HG02798 (cell line): ENCODE results near the gene INPP5E.

Source experiments
- ATAC-seq: cut with Tn5 transposase; IDR thresholded peaks from one replicate; pipeline ENCODE4 v1.9.1; 2021; ENCODE audit warnings: mild to moderate bottlenecking; ENCODE audit not compliant: unreplicated experiment, poor library complexity

The INPP5E gene, protein sequence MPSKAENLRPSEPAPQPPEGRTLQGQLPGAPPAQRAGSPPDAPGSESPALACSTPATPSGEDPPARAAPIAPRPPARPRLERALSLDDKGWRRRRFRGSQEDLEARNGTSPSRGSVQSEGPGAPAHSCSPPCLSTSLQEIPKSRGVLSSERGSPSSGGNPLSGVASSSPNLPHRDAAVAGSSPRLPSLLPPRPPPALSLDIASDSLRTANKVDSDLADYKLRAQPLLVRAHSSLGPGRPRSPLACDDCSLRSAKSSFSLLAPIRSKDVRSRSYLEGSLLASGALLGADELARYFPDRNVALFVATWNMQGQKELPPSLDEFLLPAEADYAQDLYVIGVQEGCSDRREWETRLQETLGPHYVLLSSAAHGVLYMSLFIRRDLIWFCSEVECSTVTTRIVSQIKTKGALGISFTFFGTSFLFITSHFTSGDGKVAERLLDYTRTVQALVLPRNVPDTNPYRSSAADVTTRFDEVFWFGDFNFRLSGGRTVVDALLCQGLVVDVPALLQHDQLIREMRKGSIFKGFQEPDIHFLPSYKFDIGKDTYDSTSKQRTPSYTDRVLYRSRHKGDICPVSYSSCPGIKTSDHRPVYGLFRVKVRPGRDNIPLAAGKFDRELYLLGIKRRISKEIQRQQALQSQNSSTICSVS

DNA sequence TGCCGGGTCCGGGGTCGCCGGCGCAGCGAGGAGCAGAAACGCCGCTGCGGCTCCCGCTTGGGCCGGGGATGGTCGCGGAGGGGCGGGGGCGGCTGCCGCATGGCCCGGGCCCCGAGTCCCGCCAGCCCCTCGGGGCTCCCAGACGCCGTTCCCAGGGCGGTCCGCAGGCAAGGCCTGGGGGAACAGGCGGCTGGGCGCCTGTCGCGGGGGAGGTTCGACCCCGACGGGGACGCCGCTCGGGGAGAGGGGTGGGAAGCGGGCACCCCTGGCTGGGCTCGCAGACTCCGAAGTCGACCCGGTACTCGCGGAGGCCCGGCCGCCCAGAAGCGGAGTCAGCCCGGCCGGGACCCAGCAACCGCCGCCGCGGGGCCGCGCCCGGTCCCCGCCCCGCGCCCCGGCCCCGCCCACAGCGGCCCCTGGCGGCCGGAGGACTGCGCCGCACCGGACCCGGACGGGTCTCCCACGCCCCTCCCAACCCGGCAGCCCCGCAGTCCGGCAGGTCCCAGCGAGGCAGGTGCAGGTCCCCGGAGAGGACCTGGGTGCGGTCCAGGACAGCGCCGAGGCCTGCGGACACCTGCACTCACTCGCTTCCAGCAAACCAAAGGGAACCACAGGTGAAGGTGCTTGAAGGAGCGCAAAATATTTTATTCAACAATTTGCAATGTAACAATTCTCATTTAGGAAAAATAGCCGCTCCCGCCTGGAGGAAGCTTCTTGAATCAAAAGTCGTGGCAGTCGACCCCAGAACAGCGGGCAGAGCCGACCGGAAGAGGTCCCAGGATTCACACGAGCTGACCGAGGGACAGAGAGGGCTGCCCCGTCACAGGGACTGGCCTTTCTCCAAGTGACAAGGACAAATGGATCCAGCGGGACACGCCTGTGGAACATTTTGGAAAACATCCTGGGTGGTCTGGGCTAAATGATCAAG lies at the start of gene INPP5E:
Gene INPP5E, minus strand, starts transcription at position 365 of the 928 bp plus-strand sequence. CDS start 426 bp downstream, outside the sequence.
- peak; percentile 83 for ATAC-seq

- ATAC-seq = no peak
Measured at GRCh38 chr9:136488247-136489214, 48.9 kb upstream of the INPP5E start.

DNA sequence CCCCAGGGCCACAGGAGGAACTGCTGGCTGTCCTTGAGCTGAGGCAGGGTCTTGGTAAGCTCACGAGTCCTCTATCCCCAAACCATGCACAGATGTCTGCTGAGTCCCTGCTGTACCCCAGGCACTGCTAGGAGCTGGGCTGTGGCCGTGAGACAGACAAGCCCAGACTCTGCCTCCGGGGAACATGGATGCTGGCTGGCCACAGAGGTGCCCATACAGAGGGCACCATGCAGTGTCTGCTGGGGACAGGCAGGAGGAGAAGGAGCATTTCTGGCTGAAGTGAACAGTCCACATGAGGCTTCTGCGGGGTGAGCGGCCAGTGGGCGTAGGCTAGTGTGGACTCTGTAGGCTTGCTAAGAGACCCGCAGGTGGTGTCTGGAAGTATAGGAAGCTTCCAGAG lies 48.0 kb upstream of the INPP5E start:
- no peak for ATAC-seq

DNA sequence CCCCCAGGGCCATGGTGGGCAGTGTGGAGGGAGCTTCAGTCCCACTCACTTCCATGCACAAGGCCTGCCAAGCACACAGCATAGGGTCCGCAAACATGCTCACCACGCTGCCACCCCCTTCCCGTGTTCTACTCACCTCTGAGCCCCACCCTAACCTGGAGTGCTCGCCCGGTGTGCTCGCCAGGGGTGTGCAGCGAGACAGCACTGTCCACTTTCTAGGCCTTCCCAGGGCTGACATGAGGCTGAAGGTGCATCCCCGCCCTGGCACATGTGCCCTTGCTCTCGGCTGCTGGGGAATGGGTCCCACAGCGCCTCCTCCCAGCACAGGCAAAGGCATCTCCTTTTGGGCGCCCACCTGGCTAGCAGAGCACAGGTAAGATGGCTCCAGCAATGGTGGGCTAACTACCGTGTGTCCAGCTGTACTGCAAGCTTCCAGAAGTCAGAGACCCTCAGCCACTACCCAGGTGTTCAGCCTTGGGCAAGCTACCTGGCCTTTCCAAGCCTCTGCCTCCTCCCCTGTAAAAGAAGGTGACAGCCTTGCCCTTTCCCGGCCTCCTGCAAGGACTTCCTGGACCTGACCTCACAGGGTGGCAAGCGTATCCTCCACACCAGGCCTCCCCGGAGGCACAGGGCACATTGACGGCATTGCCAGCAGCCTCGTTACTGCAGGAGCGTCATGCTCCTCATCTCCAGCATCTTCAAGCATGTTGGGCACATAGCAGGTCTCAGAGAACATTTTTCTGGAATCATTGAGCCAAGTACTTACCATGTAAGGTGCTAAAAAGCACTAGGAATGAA lies 47.4 kb upstream of the INPP5E start:
- no peak for ATAC-seq

- no peak for ATAC-seq
Measured at GRCh38 chr9:136486131-136486530, 46.5 kb upstream of the INPP5E start.

DNA sequence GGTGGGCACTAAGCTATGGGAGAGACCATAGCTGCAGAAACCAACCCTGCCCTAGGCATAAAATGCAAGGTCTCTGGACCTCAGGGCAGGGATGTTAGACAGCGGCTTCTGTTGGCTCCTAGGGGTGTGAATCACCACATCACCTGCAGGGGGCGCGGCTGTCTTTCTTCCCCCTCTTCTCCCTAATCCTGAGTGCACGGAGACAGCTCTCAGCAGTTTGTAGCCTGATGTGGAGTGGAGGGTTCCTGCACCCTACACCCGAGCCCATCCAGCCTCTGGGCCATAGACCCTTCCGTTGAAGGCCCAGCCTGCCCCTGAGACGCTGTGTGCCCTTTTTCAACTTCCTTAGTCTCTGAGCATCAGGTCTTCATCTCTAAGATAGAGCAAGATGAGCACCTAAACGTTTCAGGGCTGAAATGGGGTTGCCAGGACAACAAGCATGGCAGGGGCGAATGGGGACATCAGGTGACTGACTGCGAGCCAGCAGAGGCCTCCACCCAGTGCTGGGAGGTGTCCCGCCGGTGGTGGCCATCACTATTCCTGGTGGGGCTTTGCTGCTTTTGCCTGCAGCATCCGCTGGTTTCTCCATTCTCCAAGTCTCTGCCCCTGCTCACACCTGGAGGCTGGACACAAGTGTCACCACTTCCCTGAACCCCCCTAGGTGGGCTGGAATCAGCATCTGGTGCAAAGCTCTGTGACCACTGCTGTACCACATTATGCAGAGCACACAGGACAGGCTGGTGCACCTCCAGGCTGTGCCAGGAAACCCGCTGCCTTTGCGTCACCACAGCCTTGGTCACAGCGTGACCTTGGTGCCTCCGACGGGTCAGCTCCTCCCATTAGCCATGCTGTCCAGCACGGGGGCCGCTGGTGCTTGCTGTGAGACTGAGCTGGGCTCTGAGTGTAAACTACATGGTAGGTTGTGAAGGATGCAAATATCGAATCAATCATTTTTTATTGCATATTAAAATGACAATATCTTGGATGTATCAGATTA lies 45.7 kb upstream of the INPP5E start:
- ATAC-seq = no peak

DNA sequence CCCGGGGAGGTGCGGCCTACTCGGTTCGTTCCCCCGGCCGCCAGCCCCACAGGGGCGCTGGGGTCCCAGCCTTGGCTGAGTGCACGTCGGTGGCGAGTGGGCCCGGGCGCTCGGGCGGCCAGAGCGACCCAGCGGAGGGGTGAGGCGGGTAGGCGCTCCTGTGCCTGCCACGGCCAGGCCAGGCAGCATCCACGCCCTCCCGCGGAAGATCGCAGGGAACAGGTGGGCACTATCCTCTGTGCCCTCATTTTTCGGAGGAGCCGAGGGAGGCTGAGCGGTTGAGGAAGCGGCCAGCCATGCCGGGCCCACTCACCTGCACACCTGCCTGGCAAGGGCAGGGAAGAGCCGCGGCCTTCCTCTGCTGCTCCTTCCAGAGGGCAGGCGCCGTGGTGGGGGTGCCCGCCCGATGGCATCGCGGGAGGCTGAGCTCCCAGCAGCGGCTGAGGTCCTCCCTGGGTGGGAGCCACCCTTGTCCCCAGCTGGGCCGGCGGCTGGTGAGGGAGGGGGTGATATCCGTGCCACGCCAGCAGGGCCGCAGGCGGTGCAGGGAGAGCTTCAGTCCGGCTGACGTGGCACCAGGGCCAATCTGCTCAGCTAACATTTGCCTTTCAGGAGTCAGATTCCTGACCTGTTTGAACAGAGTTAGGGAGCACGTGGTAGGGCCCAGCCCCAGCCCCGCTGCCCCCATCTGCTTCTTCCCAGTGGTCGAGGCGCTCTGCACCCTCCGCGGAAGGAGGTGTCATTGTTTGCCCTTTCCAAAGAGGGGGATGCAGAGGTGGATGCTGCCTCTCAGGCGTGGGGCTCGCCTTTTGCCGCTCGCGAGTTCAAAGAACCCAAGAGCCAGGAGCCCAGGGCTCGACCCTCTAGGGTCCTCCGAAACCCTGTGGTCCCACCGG lies 44.8 kb upstream of the INPP5E start:
- ATAC-seq = no peak

GRCh38 chr9:136483589-136484152 lies 44.0 kb upstream of the INPP5E start:
- ATAC-seq = peak; percentile 71

- peak; percentile 65 for ATAC-seq
Measured at GRCh38 chr9:136482793-136483588, 43.3 kb upstream of the INPP5E start, which contains the start of gene SEC16A. Gene SEC16A, minus strand, starts transcription at chr9:136483040. Its CDS starts 5,425 bp downstream, at chr9:136477615.

- no peak for ATAC-seq
Measured at GRCh38 chr9:136482046-136482792, 42.6 kb upstream of the INPP5E start.

GRCh38 chr9:136481558-136481957 lies 41.9 kb upstream of the INPP5E start:
- ATAC-seq = no peak

- ATAC-seq = no peak
Measured at GRCh38 chr9:136476369-136477150, 36.9 kb upstream of the INPP5E start.

DNA sequence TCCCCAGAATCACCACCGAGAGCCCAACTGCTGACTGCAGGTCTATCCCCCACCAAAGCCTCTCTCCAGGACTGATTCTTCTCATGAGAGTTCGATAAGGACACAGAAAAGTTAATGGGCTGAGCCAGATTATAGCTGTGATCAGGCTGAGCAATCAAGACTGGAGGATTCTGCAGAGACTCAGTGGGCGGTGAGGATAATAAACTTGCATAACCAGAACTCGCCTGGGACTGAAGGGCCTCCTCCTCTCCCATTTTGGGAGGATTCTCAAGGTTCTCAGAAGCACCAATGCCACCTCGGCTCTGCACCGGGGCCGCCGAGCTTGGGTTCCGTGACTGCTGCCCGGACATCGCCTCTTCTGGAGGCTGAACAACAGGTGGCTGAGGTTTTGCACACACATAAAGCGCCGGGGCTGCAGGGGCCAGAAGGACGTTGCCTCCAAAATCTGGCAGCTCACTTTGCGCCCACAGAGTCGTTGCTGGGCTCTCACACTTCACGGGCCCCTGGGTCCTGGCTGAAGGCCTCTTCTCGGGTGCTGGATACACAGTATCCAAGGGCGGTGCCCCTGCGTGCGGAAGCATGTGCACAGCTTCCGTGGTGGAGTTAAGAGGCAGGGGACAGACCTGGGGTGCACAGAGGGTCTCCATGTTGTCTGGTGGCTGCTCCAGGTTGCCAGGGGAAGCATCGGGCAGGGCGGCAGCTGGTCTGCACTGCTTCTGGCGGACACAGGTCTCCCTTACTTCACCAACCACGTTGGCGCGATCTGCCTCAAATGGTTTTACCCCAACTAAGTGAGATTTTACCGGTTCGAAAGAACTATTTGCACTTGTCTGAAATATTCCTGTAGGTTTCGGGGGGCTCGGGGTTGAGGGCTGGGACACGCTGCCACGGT lies 35.6 kb upstream of the INPP5E start:
- no peak for ATAC-seq
